ENCODE results near the gene C2orf78.

- TF ChIP-seq CTCF (IDR thresholded peaks at IDR 0.05; ENCODE audit: insufficient read depth, low read length, poor library complexity, severe bottlenecking) = no peak
- TF ChIP-seq EZH2phosphoT487 (conservative IDR thresholded peaks at IDR 0.05; ENCODE audit: low read length) = no peak
These were observed 37.1 kb upstream of the C2orf78 start for GRCh38 chr2:73746877-73747208.

Measured in SU-DHL-6 (cell line).